ENCODE measurements around the gene SLC35D1.

DNA sequence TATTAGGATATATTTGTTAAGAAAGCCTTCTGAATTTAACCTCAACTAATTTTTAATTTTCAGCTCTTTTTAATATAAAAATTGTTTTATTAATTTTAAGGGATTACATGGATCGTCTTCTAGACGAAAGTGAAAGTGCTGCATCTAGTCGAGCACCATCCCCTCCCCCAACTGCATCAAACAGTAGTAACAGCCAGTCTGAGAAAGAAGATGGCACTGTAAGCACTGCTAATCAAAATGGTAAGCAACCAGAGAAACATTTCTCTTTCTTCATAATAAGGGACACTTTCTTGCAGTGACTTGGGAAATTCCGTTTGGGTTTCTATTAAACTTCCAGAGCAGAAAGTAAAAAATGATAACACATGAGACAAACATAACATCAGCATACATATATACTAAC lies 72.3 kb downstream of the SLC35D1 start:
- TF ChIP-seq, protein P1, sequence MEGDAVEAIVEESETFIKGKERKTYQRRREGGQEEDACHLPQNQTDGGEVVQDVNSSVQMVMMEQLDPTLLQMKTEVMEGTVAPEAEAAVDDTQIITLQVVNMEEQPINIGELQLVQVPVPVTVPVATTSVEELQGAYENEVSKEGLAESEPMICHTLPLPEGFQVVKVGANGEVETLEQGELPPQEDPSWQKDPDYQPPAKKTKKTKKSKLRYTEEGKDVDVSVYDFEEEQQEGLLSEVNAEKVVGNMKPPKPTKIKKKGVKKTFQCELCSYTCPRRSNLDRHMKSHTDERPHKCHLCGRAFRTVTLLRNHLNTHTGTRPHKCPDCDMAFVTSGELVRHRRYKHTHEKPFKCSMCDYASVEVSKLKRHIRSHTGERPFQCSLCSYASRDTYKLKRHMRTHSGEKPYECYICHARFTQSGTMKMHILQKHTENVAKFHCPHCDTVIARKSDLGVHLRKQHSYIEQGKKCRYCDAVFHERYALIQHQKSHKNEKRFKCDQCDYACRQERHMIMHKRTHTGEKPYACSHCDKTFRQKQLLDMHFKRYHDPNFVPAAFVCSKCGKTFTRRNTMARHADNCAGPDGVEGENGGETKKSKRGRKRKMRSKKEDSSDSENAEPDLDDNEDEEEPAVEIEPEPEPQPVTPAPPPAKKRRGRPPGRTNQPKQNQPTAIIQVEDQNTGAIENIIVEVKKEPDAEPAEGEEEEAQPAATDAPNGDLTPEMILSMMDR (conservative IDR thresholded peaks at IDR 0.05; ENCODE audit: low read length), result no peak
- no peak for TF ChIP-seq EZH2phosphoT487 (IDR thresholded peaks at IDR 0.05; ENCODE audit: borderline replicate concordance)

All from Loucy (cell line).